HT1080 (cell line): ENCODE measurements around the gene PSMC5. TPM values are rescaled to one million over a fixed set of nuclear protein-coding genes. Genes with fewer than 3 reads are reported as not detected.
"Not testable (repeated sequence)": the region's sequence is repeated elsewhere in the genome, so short reads cannot be mapped to it uniquely, and the experiment has no call there.

ENCODE experiments used
- DNase-seq: peaks from one replicate; pipeline ENCODE4 v3.0.0-alpha.2; 2015; ENCODE audit warnings: low read depth
- total RNA-seq: library from RNA; depleted of rRNA; stranded (reverse); fragments of >200 nt; shearing (Covaris generic); gene quantifications from 2 replicates; pipeline ENCODE4 v1.2.3, GENCODE V29; 2014; rRNA removed

PSMC5 gene
- total RNA-seq, 1 experiment from 2014 or later: 110 TPM

GRCh38 chr17:63870292-63870665 is 43.0 kb downstream of the PSMC5 start:
- DNase-seq: not testable (repeated sequence)

GRCh38 chr17:63871646-63872365 is 44.6 kb downstream of the PSMC5 start:
- peak; percentile 41 for DNase-seq

DNA sequence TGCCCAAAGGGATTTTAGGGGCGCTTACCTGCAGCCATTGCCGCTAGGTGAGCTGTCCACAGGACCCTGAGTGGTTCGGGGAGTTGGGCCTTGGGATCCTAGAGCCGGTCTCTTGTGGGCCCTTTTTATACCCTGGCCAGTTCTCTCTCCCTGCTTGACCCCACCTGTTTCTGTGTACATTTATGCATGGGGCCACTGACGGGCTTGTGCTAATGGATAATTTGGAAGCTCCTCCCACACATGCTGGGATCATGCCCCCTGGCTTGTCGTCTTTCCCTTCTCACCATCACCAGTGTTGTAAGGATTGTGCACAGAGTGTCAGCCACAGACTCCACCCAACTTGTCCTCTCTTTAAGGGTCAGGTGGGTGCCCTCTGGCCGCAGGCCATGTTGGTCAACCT is 46.3 kb downstream of the PSMC5 start, which contains the start of gene CSH2:
TSS of gene CSH2 (minus strand) at position 101 of the 400 bp plus-strand sequence. CDS start at position 38, 63 bp downstream.
- not testable (repeated sequence) for DNase-seq

- not testable (repeated sequence) for DNase-seq
Observed at GRCh38 chr17:63874061-63874626, 46.9 kb downstream of the PSMC5 start.

GRCh38 chr17:63874693-63875092 is 47.5 kb downstream of the PSMC5 start:
- not testable (repeated sequence) for DNase-seq

DNA sequence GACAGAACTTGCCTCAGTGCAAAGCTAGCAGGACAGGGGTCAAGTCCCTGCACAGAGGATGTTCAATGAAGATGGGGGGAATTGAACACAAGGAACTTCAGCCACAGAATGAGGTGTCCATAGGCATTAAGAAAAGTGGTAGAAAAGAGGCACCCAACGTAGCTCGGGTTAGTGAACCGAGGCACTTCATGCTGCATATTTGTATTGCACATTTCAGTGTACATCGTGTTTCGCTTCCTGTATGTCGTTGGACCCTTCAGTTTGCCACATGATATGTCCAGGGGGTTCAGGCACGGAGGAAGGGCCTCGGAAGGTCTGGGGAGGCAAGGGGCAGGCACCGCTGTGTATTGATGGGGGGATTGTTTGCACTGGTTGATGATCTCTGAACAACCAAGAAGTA is 51.2 kb downstream of the PSMC5 start:
- DNase-seq: not testable (repeated sequence)

GRCh38 chr17:63880706-63881105 is 53.5 kb downstream of the PSMC5 start:
- no peak for DNase-seq

DNA sequence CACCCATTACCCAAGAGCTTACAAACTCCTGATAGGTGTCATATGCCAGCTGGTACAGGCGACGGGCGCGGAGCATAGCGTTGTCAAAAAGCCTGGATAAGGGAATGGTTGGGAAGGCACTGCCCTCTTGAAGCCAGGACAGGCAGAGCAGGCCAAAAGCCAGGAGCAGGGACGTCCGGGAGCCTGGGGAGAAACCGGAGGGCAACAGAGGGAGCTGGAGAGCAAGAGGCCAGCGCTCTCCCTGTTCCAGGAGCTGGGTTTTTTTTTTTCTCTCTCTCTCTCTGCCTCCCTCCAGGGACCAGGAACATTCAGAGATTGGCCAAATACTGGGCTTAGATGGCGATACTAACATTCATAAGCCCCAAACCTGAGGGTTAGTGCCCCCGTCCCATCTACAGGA is 54.1 kb downstream of the PSMC5 start:
- DNase-seq: not testable (repeated sequence)

Other genes starting within 250 kb of the PSMC5 start
- 32.6 and 35.0 TPM in 2 replicates for gene TACO1, start 226.5 kb upstream of the PSMC5 start, total RNA-seq
- 26.0 and 33.1 TPM in 2 replicates for gene MAP3K3, start 205.0 kb upstream of the PSMC5 start, total RNA-seq
- 15.9 and 20.7 TPM in 2 replicates for gene LIMD2, start 127.3 kb upstream of the PSMC5 start, total RNA-seq
- 13.2 and 13.8 TPM in 2 replicates for gene STRADA, start 85.6 kb upstream of the PSMC5 start, total RNA-seq
- 52.1 and 78.0 TPM in 2 replicates for gene CCDC47, start 53.8 kb upstream of the PSMC5 start, total RNA-seq
- 36.9 and 44.9 TPM in 2 replicates for gene DDX42, start 53.3 kb upstream of the PSMC5 start, total RNA-seq
- gene FTSJ3, start 232 bp downstream of the PSMC5 start, total RNA-seq: 142 and 158 TPM in 2 replicates
- gene SMARCD2, start 15.3 kb downstream of the PSMC5 start, total RNA-seq: 99.5 and 106 TPM in 2 replicates
- gene CSH2, start 46.2 kb downstream of the PSMC5 start, total RNA-seq: not detected in 2 replicates
- not detected in 2 replicates for gene GH2, start 54.5 kb downstream of the PSMC5 start, total RNA-seq
- gene CSH1, start 69.1 kb downstream of the PSMC5 start, total RNA-seq: not detected in 2 replicates
- gene CSHL1, start 83.8 kb downstream of the PSMC5 start, total RNA-seq: not detected in 2 replicates
- not detected in 2 replicates for gene GH1, start 91.4 kb downstream of the PSMC5 start, total RNA-seq
- 0.10 and 0.33 TPM in 2 replicates for gene CD79B, start 104.9 kb downstream of the PSMC5 start, total RNA-seq
- not detected in 2 replicates for gene SCN4A, start 145.5 kb downstream of the PSMC5 start, total RNA-seq
- gene PRR29, start 170.9 kb downstream of the PSMC5 start, total RNA-seq: 0.08 and 0.47 TPM in 2 replicates
- gene ICAM2, start 193.2 kb downstream of the PSMC5 start, total RNA-seq: 8.2 and 9.5 TPM in 2 replicates